Stimulated activated CD4-positive, alpha-beta T cell treated with anti-CD3 and anti-CD28 coated beads, TNF-alpha, amount 100 ng/mL, for 24 hours (primary cell): ENCODE data around the gene MIR17HG.
"Not testable (repeated sequence)": the region's sequence is repeated elsewhere in the genome, so short reads cannot be mapped to it uniquely, and the experiment has no call there.

Experiments
- DNase-seq, 3 experiments: peaks; one replicate each; pipeline ENCODE4 v3.0.0-alpha.2; 2020; ENCODE audit warnings: low read depth in 3 of 3

The MIR17HG gene

GRCh38 chr13:91347996-91348905, 764 bp downstream of the MIR17HG start:
- peak; percentile 37 to 68 (median 53) for DNase-seq

GRCh38 chr13:91348906-91349435, 1.5 kb downstream of the MIR17HG start:
- peak; percentile 89 to 91 (median 91) for DNase-seq

- DNase-seq, result no peak
Measured at GRCh38 chr13:91349992-91350911, 2.8 kb downstream of the MIR17HG start.

GRCh38 chr13:91351123-91351522, 3.6 kb downstream of the MIR17HG start:
- no peak for DNase-seq

GRCh38 chr13:91351980-91352379, 4.5 kb downstream of the MIR17HG start:
- no peak for DNase-seq

- not testable (repeated sequence) for DNase-seq
Measured at GRCh38 chr13:91352891-91353290, 5.4 kb downstream of the MIR17HG start.

GRCh38 chr13:91353494-91353893, 6.0 kb downstream of the MIR17HG start:
- DNase-seq, result no peak

- DNase-seq, result no peak
Measured at GRCh38 chr13:91355099-91355825, 7.8 kb downstream of the MIR17HG start.

- DNase-seq, result no peak
Measured at GRCh38 chr13:91355826-91356710, 8.6 kb downstream of the MIR17HG start.

- no peak for DNase-seq
Measured at GRCh38 chr13:91356919-91357612, 9.6 kb downstream of the MIR17HG start.

- DNase-seq, result no peak
Measured at GRCh38 chr13:91357613-91358386, 10.3 kb downstream of the MIR17HG start.

GRCh38 chr13:91358387-91358782, 10.9 kb downstream of the MIR17HG start:
- no peak for DNase-seq

GRCh38 chr13:91359111-91359510, 11.6 kb downstream of the MIR17HG start:
- no peak for DNase-seq

GRCh38 chr13:91359631-91360030, 12.1 kb downstream of the MIR17HG start:
- DNase-seq, result no peak

- DNase-seq, result no peak
Measured at GRCh38 chr13:91360246-91360751, 12.8 kb downstream of the MIR17HG start.

GRCh38 chr13:91361755-91362271, 14.3 kb downstream of the MIR17HG start:
- DNase-seq, result no peak

- no peak for DNase-seq
Measured at GRCh38 chr13:91362908-91363307, 15.4 kb downstream of the MIR17HG start.

- no peak for DNase-seq
Measured at GRCh38 chr13:91368101-91368500, 20.6 kb downstream of the MIR17HG start.
